DMS153 treated with DMSO at 0.1 percent for 48 hours (cell line): Measurements from ENCODE around the gene ALDH1L1.

Experiments used
- DNase-seq: peaks from one replicate; lab custom pipeline; 2025; ENCODE audit not compliant: unreplicated experiment; lab: John Stamatoyannopoulos, UW

ALDH1L1 gene

GRCh38 chr3:126197343-126197742 lies 17.0 kb upstream of the ALDH1L1 start:
- no peak for DNase-seq

DNA sequence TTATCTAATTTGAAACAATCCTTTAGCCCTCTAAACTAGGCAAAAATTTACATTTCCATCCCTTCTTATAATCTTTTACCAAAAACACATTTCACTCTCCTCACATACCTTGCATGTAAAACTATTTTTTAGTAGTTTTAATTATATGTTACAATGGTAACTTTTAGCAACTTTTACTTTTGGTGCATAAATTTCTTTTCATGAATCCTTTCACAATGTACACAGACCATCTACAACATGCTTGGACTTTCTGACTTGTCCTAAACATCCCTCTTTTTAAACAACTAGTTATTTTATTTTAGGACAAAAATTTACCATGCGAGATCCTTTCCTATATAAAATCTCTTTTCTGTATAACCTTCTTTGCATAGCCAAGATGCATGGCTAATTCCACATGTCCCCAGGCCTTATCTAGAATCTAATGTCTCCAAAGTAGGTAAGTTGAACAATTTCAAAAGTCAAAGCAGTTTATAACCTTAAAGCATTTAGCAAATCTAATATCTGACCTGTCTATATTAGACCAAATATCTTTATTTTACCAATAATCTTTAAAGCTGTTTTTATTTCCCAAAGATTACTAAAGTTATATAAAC lies 14.4 kb upstream of the ALDH1L1 start:
- DNase-seq: no peak

DNA sequence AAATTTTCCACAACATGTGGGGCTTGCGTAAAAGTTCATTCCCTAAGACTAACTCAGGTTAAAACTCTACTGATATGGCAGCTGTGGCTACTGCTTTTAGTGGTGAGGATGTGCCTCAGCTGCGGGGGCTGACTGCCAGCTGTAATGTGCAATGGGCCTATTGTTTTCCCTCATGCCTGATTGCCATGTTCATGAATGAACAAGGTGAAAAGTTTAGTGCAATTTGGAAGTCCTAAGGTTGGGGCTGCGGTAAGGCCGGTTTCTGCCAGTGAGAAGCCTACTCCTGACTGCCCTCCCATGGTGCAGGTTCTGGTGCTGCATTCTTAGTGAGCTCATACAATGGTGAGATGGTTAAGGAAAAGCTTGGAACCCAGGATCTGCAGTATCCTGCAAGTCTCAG lies 10.9 kb upstream of the ALDH1L1 start:
- no peak for DNase-seq

- DNase-seq: no peak
Measured at GRCh38 chr3:126187920-126188319, 7.5 kb upstream of the ALDH1L1 start.

DNA sequence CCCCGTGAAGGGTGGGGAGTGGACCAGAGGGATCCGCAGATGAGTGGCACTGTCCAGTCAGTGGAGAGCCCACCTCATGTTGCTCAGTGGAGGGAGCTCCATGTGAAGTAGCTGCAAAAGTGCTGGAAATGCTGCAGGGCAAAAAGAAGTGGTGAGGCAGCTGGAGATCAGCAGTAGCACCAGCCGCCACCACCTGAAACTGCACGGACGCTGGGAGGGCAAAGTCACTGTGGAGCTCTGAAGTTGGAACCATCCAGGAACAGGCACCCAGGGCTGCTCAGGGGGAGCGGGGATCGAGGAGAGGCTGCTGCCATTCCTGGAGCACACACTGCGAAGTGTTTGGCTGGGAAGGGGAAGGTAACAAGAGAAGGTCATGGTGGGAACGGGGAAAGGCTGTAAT lies 6.4 kb upstream of the ALDH1L1 start:
- DNase-seq: no peak

DNA sequence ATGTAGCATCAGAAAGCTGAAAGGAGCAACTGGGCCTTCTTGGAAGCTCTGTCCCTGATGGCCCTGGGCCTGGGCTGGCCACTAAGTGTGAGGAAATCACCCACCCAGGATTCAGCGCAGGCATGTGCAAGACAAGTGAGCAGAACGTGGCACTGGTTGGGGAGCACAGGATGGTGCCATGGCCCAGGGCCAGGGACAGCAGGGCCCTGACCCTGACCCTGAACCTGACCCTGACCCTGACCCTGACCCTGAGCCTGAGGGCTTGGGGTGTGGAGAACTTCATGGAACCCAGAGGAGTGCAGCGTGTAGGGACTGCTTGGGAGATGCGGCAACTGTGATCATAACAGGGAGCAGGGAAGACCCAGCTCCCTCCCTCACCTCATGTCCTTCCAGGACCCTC lies 5.9 kb upstream of the ALDH1L1 start:
- DNase-seq: no peak

GRCh38 chr3:126184465-126185000 lies 4.1 kb upstream of the ALDH1L1 start:
- DNase-seq: no peak

DNA sequence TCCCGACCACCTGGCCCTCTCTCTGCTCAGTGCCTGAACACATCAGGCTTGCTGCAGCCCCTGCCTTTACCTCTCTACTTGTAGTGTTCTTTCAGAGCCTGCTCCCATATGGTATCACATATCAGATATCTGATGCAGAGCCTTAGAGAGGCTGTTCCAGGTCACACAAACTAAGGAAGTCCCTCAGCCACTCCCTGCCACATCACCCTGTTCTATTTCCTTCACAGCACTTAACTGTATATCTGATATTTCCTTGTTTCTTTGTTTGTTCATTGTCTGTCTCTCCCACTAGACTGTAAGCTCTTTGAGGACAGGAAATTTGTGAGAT lies 976 bp upstream of the ALDH1L1 start:
- no peak for DNase-seq

DNA sequence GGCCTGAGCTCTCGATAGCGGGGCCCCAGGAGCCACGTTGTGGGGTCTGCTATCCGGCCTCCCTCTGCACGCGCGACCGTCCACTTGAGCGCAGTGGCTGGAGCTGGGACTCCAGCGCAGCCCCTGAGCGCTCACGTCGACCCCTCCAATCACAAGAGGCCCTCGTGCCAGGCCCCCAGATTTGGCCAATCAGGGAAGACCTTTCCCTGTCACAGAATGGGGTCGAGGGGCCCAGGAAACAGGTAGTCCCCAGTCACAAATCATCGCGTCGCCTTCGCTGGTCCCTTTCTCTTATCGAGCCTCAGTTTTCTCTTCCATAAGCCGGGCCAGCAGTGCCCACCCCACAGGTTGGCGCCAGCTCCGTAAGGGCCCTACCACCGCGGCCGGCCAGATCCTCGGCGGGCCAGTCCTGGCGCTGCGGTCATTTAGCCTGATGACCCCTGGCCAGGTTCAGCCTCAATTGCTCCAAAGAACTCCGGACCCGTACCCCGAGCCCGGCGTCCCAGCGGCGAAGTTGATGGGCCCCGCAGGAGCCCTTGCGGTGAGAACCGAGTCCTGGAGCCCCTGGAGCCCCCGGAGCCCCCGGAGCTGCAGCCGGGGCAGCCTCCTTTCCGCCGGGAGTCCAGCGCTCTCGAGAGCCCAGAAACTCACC lies 435 bp downstream of the ALDH1L1 start:
- DNase-seq: no peak

- DNase-seq: no peak
Measured at GRCh38 chr3:126170073-126170777, 10.2 kb downstream of the ALDH1L1 start.

DNA sequence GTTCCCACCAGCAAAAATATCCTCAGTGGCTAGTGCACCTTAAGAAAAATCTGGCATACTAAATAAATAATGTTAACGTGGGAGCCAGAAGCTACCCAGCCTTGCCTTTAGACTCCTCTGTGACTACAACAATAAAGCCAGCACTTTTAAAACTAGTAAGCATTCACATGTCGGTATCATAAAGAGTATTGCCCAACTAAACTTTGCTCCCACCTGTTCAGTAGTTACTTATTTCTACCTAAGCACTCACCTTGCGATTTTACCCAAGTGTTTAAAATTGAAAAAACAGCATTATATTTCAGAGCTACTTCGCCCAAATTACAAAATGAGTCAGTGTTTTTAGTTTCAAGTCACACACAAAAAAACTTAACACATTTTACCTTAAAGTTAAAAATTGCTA lies 12.8 kb downstream of the ALDH1L1 start:
- no peak for DNase-seq

DNA sequence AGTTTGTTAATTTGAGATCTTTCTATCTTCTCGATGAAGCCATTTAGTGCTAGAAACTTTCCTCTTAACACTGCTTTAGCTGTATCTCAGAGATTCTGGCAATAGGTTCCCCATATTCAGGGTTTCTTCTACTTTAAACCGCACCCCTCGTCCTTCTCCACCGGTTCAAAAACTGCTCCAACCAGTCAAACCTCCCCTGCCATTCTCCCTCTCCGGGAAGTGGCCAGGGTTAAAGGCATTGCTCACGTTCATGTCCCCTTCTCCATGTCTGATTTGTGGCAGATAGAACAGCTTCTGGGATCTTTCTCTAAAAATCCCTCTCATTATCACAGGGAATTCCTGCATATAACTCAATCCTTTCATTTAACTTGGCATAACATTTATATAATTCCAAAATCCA lies 14.4 kb downstream of the ALDH1L1 start:
- DNase-seq: no peak

DNA sequence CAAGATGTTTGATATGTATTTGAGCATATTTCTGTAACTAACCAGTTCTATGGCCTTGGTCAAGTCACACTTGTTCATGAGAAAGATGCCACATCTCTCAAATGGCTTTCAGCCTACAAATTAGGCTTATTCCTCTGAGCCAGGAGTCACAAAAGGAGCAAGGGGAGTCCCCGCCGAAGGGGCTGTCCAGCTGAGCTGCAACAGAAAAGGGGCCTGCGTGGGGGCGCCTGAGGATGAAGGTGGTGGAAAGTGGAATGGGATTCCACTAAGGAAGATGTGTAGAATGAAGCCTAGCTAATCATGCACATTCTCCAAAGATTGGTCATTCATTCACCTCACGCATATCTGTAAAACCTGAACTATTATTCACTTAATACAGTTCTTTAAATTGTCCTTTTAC lies 19.1 kb downstream of the ALDH1L1 start:
- DNase-seq: no peak

GRCh38 chr3:126160243-126161210 lies 19.9 kb downstream of the ALDH1L1 start:
- no peak for DNase-seq

DNA sequence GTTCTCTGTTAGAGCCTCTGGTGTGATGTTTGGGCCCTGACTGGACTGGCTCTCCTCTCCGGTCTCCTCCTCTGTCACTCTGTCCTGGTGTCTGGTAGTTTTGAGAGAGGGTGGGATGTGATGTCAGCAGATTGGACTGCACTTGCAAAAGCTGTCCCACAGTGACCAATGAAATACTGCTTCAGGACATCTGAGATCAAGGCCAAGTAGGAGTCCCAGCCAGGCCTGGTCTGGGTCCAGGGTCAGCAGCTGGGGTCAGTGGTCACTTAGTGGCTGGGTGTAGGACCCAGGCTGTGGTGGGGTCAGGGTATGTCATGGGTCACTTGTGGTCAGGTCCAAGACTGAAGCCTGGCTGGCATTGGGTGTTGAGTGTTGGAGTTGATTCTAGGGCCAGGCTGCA lies 20.9 kb downstream of the ALDH1L1 start:
- DNase-seq: no peak

- DNase-seq: no peak
Measured at GRCh38 chr3:126158912-126159454, 21.4 kb downstream of the ALDH1L1 start.

GRCh38 chr3:126158016-126158911 lies 22.1 kb downstream of the ALDH1L1 start:
- no peak for DNase-seq

DNA sequence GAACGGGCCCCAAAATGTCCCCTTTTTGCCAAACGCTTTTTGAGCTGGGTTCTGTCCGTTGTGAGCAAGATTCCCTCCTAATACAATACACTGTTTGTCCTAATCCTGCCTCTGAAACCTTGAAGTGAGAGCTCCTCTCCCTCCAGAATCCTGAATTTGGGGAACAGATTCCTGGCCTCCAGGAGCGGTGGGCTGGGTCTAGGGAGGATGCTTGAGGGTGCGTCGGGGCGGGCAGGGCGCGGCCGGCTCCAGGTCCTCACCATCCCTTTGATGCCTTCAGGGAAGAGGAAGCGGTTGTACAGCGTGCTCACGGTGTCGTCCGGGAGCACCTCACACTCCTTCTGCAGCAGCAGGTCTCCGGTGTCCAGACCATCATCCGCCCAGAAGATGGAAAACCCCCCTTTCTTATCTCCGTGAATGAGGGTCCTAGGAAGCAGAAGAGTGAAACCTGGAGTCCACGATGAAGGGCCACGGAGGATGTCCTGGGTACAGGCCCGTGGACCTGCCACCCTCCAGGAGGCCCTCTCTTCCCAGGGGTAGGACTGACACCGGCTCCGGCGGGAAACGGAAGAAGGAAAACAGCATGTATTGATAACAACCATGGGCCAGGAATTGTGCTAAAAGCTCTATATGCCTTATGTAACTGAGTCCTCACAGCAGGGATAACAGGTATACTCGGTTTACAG lies 23.2 kb downstream of the ALDH1L1 start:
- DNase-seq: no peak

- DNase-seq: no peak
Measured at GRCh38 chr3:126156468-126156867, 23.9 kb downstream of the ALDH1L1 start.
